PC-9 (cell line): ENCODE results near the gene LZTS2. TPM values are rescaled to one million over a fixed set of nuclear protein-coding genes. Genes with fewer than 3 reads are reported as not detected.
A peak's percentile ranks its signal among the peaks of the same experiment; 100 is the strongest.

Source experiments
- BruUV-seq: library from RNA; stranded (reverse); fragments of 400-500 nt; replicated peaks from 2 replicates; lab custom pipeline; 2021; lab: Mats Ljungman, UMichigan
- CTCF ChIA-PET: fragments of 300-600 bp; sonication (Branson Sonifier 250); formaldehyde crosslinking; loops from one replicate; lab custom pipeline; 2022; ENCODE audit warnings: antibody characterized with exemption; lab: Charles Lee
- POLR2A ChIA-PET: fragments of 300-600 bp; sonication (Branson Sonifier 250); formaldehyde crosslinking; loops from one replicate; lab custom pipeline; 2022; ENCODE audit warnings: antibody characterized with exemption; ENCODE audit not compliant: unreplicated experiment; lab: Charles Lee
- DNase-seq, 2 experiments: peaks; one replicate each; pipeline versions ENCODE4 v3.0.0 to v3.0.0-alpha.2; 2015 to 2022; ENCODE audit warnings: mixed read lengths in 1 of 2
- H2AFZ ChIP-seq: fragments of 200-600 bp; sonication (generic); 2 replicates; pipeline ENCODE4 v1.8.1; 2017; ENCODE audit warnings: antibody characterized with exemption
- H3F3A ChIP-seq: fragments of 200-600 bp; sonication (generic); 2 replicates; pipeline ENCODE4 v1.8.1; 2017; ENCODE audit warnings: antibody characterized with exemption, mild to moderate bottlenecking, low read depth; ENCODE audit not compliant: insufficient read depth
- H3K27ac ChIP-seq: fragments of 200-600 bp; sonication (generic); 2 replicates; pipeline ENCODE4 v1.6.1; 2016; ENCODE audit warnings: mixed run types
- H3K27me3 ChIP-seq: fragments of 200-600 bp; sonication (generic); 2 replicates; pipeline ENCODE4 v1.6.1; 2016; ENCODE audit warnings: low read depth, mixed run types; ENCODE audit not compliant: insufficient read depth
- H3K36me3 ChIP-seq: fragments of 200-600 bp; sonication (generic); 2 replicates; pipeline ENCODE4 v1.6.1; 2016; ENCODE audit warnings: low read depth, mixed run types
- H3K4me1 ChIP-seq: fragments of 200-600 bp; sonication (generic); replicated peaks from 2 replicates; pipeline ENCODE4 v1.6.1; 2016; ENCODE audit warnings: mixed run types; ENCODE audit not compliant: insufficient read depth
- H3K4me2 ChIP-seq: fragments of 200-600 bp; sonication (generic); 2 replicates; pipeline ENCODE4 v1.6.1; 2017; ENCODE audit warnings: mixed run types
- H3K4me3 ChIP-seq: fragments of 200-600 bp; sonication (generic); 2 replicates; pipeline ENCODE4 v1.6.1; 2016; ENCODE audit warnings: mixed run types
- H3K79me2 ChIP-seq: fragments of 200-600 bp; sonication (generic); 2 replicates; pipeline ENCODE4 v1.6.1; 2017; ENCODE audit warnings: low read depth, mixed run types
- H3K9me2 ChIP-seq: fragments of 200-600 bp; sonication (generic); 2 replicates; pipeline ENCODE4 v1.8.1; 2017; ENCODE audit warnings: mild to moderate bottlenecking; ENCODE audit not compliant: insufficient read depth
- H3K9me3 ChIP-seq: fragments of 200-600 bp; sonication (generic); 2 replicates; pipeline ENCODE4 v1.8.1; 2016; ENCODE audit warnings: low read depth; ENCODE audit not compliant: insufficient read depth
- H4K20me1 ChIP-seq: fragments of 200-600 bp; sonication (generic); 2 replicates; pipeline ENCODE4 v1.8.1; 2017; ENCODE audit not compliant: insufficient read depth
- CTCF ChIP-seq: fragments of 200-600 bp; sonication (generic); conservative IDR thresholded peaks from 2 replicates; pipeline ENCODE4 v1.6.1; 2017; ENCODE audit warnings: mixed run types, antibody characterized with exemption, mild to moderate bottlenecking, moderate library complexity
- EZH2 ChIP-seq: fragments of 200-600 bp; sonication (generic); IDR thresholded peaks from 2 replicates; pipeline ENCODE4 v1.8.0; 2017; ENCODE audit warnings: antibody characterized with exemption, low read depth
- intact Hi-C: fragments of 100-400 bp; cut with micrococcal nuclease; formaldehyde crosslinking; loops from one replicate; pipeline ENCODE4 v1.10.0; 2022; ENCODE audit not compliant: unreplicated experiment
- total RNA-seq: library from RNA; stranded (reverse); gene quantifications from 2 replicates; pipeline ENCODE4 v1.2.3, GENCODE V29; 2021

LZTS2 gene
- total RNA-seq, 1 experiment from 2014 or later = 32.5 TPM

- peaks cover 5% of the 10 kb centered on the region for H3K4me1 ChIP-seq
- no TSS peak for BruUV-seq
- intact Hi-C loops = loop anchor here (1.0 to 10.0 kb wide), 4 partner anchors 12 to 579 kb away; no protein-coding TSS in a partner anchor
- H3K27me3 ChIP-seq = no peaks in the 10 kb centered on the region
- H3K4me3 ChIP-seq = no peak overlapping the region
- H3K4me2 ChIP-seq = 0 out of 2 replicates have a peak overlapping the region, but pooled peaks have one; percentile 6
- no peak overlapping the region for H2AFZ ChIP-seq
- no peaks in the 10 kb centered on the region for H3K9me3 ChIP-seq
- peaks cover 13% of the 10 kb centered on the region; the same call in 1 of the 2 replicates for H3F3A ChIP-seq
- no peak for TF ChIP-seq CTCF
- TF ChIP-seq EZH2 = no peak
- H4K20me1 ChIP-seq = no peaks in the 10 kb centered on the region
- H3K79me2 ChIP-seq = no peaks in the 10 kb centered on the region
- CTCF ChIA-PET = interaction anchor here (0.6 kb wide), 1 partner anchor 54 kb away, joined by 6 read pairs; no protein-coding TSS in a partner anchor
- no peak overlapping the region for H3K27ac ChIP-seq
- no peak for DNase-seq
- no peaks in the 10 kb centered on the region for H3K36me3 ChIP-seq
- no peaks in the 10 kb centered on the region for H3K9me2 ChIP-seq
- POLR2A ChIA-PET = interaction anchor here (0.6 kb wide), 1 partner anchor 495 kb away, joined by 5 read pairs; no protein-coding TSS in a partner anchor
Observed at GRCh38 chr10:101013365-101013825, 13.8 kb downstream of the LZTS2 start.

- H3K4me1 ChIP-seq = peaks cover 5% of the 10 kb centered on the region
- H3K4me3 ChIP-seq = no peak overlapping the region
- POLR2A ChIA-PET = interaction anchor here (0.7 kb wide), 1 partner anchor 84 kb away, joined by 3 read pairs; no protein-coding TSS in a partner anchor
- H3K9me2 ChIP-seq = no peaks in the 10 kb centered on the region
- no peaks in the 10 kb centered on the region for H3K79me2 ChIP-seq
- no peaks in the 10 kb centered on the region for H3K27me3 ChIP-seq
- H3F3A ChIP-seq = peaks cover 13% of the 10 kb centered on the region; the same call in 1 of the 2 replicates
- no peak overlapping the region for H2AFZ ChIP-seq
- DNase-seq = peak in 1 of 2 experiments; percentile 70
- H3K9me3 ChIP-seq = no peaks in the 10 kb centered on the region
- BruUV-seq = no TSS peak
- H3K36me3 ChIP-seq = no peaks in the 10 kb centered on the region
- no peak overlapping the region for H3K27ac ChIP-seq
- no peak overlapping the region for H3K4me2 ChIP-seq
- CTCF ChIA-PET = interaction anchor here (0.6 to 1.0 kb wide), 4 partner anchors 16 to 52 kb away, joined by 3 to 6 read pairs (median 4); partner anchors contain the start of genes PDZD7 and SFXN3
- intact Hi-C loops = loop anchor here (1.0 to 10.0 kb wide), 4 partner anchors 20 to 580 kb away; no protein-coding TSS in a partner anchor
- TF ChIP-seq CTCF = peak; percentile 76
- TF ChIP-seq EZH2 = no peak
- H4K20me1 ChIP-seq = no peaks in the 10 kb centered on the region
Observed at GRCh38 chr10:101014230-101014884, 14.7 kb downstream of the LZTS2 start.

GRCh38 chr10:101014966-101015581 is 15.5 kb downstream of the LZTS2 start:
- Histone ChIP-seq H3K4me3 (no peak overlapping the region), H4K20me1 (no peaks in the 10 kb centered on the region), H3K27me3 (no peaks in the 10 kb centered on the region), H3K36me3 (no peaks in the 10 kb centered on the region), H3K9me2 (no peaks in the 10 kb centered on the region), H3K79me2 (no peaks in the 10 kb centered on the region), H2AFZ (no peak overlapping the region), H3K4me2 (no peak overlapping the region), H3K9me3 (no peaks in the 10 kb centered on the region), H3F3A (peaks cover 13% of the 10 kb centered on the region; the same call in 1 of the 2 replicates), H3K27ac (no peak overlapping the region), H3K4me1 (peaks cover 5% of the 10 kb centered on the region)
- intact Hi-C loops = loop anchor here (1.0 to 10.0 kb wide), 4 partner anchors 21 to 580 kb away; no protein-coding TSS in a partner anchor
- no peak for TF ChIP-seq CTCF
- TF ChIP-seq EZH2 = no peak
- ChIA-PET POLR2A (no interaction called here), CTCF (interaction anchor here (0.7 to 1.0 kb wide), 4 partner anchors 16 to 127 kb away, joined by 3 to 6 read pairs (median 3); no protein-coding TSS in a partner anchor)
- peak in 1 of 2 experiments; percentile 65 for DNase-seq
- no TSS peak for BruUV-seq
